Astrocyte (in vitro differentiated cells and primary cell): ENCODE measurements around the gene DGUOK.
"Not testable (repeated sequence)": the region's sequence is repeated elsewhere in the genome, so short reads cannot be mapped to it uniquely, and the experiment has no call there.

ENCODE experiments used
- CTCF ChIP-seq: IDR thresholded peaks from 2 replicates; pipeline ENCODE4 v1.5.1; 2011; ENCODE audit warnings: low read depth, mild to moderate bottlenecking, inconsistent platforms, low read length, moderate library complexity; ENCODE audit not compliant: insufficient read depth
- EZH2 ChIP-seq: IDR thresholded peaks from 2 replicates; pipeline ENCODE4 v1.6.1; 2012; ENCODE audit warnings: mild to moderate bottlenecking, low read length, inconsistent platforms; ENCODE audit not compliant: insufficient read depth

- TF ChIP-seq CTCF, EZH2: not testable (repeated sequence)
Measured at GRCh38 chr2:73940066-73940465, 13.4 kb downstream of the DGUOK start.
